Breast epithelium (tissue), 3 donors: ENCODE data around the gene ZNF860.

Source experiments
- POLR2A ChIP-seq: fragments of 450-650 bp; IDR thresholded peaks from one replicate; pipeline ENCODE4 v1.6.1; 2016; ENCODE audit warnings: antibody characterized with exemption, mild to moderate bottlenecking, moderate library complexity
- POLR2AphosphoS5 ChIP-seq, 3 donors: sonication (generic); formaldehyde crosslinking; IDR thresholded peaks; one replicate each; pipeline ENCODE4 v1.6.1; 2017; ENCODE audit warnings: antibody characterized with exemption in 3 of 3
- TF ChIP-seq, protein P1 (sequence below), 3 donors: fragments of 450-650 bp; IDR thresholded peaks; one replicate each; pipeline ENCODE4 v1.5.1; 2016 to 2017; ENCODE audit warnings: antibody characterized with exemption in 3 of 3, mild to moderate bottlenecking in 3 of 3, moderate library complexity in 3 of 3

DNA sequence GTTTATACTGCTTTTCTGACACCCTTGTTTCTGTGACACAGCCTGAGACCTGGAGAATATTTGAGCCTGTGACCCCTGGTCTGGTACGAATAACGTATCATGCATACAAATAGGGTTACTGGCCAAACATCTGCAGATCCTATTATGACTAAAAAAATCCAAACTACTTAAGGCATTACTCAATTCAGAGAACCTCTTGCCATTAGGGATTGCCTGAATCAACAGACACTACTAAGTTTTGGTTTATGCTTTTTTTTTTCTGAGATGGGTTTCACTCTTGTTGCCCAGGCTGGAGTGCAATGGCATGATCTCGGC, 35.9 kb upstream of the ZNF860 start:
- no peak for TF ChIP-seq POLR2A
- TF ChIP-seq, protein P1, sequence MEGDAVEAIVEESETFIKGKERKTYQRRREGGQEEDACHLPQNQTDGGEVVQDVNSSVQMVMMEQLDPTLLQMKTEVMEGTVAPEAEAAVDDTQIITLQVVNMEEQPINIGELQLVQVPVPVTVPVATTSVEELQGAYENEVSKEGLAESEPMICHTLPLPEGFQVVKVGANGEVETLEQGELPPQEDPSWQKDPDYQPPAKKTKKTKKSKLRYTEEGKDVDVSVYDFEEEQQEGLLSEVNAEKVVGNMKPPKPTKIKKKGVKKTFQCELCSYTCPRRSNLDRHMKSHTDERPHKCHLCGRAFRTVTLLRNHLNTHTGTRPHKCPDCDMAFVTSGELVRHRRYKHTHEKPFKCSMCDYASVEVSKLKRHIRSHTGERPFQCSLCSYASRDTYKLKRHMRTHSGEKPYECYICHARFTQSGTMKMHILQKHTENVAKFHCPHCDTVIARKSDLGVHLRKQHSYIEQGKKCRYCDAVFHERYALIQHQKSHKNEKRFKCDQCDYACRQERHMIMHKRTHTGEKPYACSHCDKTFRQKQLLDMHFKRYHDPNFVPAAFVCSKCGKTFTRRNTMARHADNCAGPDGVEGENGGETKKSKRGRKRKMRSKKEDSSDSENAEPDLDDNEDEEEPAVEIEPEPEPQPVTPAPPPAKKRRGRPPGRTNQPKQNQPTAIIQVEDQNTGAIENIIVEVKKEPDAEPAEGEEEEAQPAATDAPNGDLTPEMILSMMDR (IDR thresholded peaks at IDR 0.05): no peak
- TF ChIP-seq POLR2AphosphoS5 (IDR thresholded peaks at IDR 0.05): no peak
